ENCODE data around the gene MYOT. TPM values are rescaled to one million over a fixed set of nuclear protein-coding genes. Genes with fewer than 3 reads are reported as not detected.

The MYOT gene
- total and polyA plus RNA-seq, 2 donors (not counting 1 experiment from before 2014, with no cell fraction given): not detected

- ChIA-PET POLR2A (no interaction called here), CTCF (no interaction called here)
- Histone ChIP-seq H3K9me3 (ENCODE audit: control extremely low read depth in 1 of 3, control insufficient read depth in 2 of 3, insufficient read depth in 1 of 3, low read length in 2 of 3) (peaks cover 0 to under 1% (median 0%) of the 10 kb centered on the region in 3 donors), H2AFZ (ENCODE audit: insufficient read depth, low read depth, low read length, poor library complexity, severe bottlenecking) (peak overlapping the region; percentile 29), H3K79me2 (ENCODE audit: control insufficient read depth, insufficient read depth, low read length) (peaks cover 1% of the 10 kb centered on the region), H3K9ac (ENCODE audit: low read length) (no peak overlapping the region), H3K4me2 (replicated peaks; ENCODE audit: low read depth, low read length, poor library complexity, severe bottlenecking) (no peak overlapping the region), H3K4me3 (ENCODE audit: control extremely low read depth in 1 of 5, extremely low read depth in 1 of 5, insufficient read depth in 1 of 5, low read depth in 2 of 5, low read length in 4 of 5) (no peak overlapping the region), H3K36me3 (replicated peaks in 1 of 2; ENCODE audit: control extremely low read depth in 1 of 2, control insufficient read depth in 1 of 2, extremely low read depth in 1 of 2, insufficient read depth in 2 of 2, low read length in 1 of 2) (no peaks in the 10 kb centered on the region), H3K4me1 (ENCODE audit: control insufficient read depth in 2 of 2, insufficient read depth in 2 of 2, low read length in 2 of 2) (peaks cover 34 to 42% of the 10 kb centered on the region in 2 donors), H3K27me3 (replicated peaks in 1 of 4; ENCODE audit: control extremely low read depth in 1 of 4, control insufficient read depth in 3 of 4, insufficient read depth in 4 of 4, low read length in 3 of 4) (no peaks in the 10 kb centered on the region), H4K20me1 (ENCODE audit: control insufficient read depth, insufficient read depth, low read length, poor library complexity, severe bottlenecking) (no peaks in the 10 kb centered on the region), H3K27ac (ENCODE audit: low read length in 2 of 2) (peak overlapping the region in 1 of 2 donors; percentile 15)
- H3K27me3 Mint-ChIP-seq: no peaks in the 10 kb centered on the region
- no peaks in the 10 kb centered on the region for H3K9me3 Mint-ChIP-seq (ENCODE audit: insufficient read depth)
- H3K4me1 Mint-ChIP-seq: peaks cover 47% of the 10 kb centered on the region
- no peak overlapping the region for H3K27ac Mint-ChIP-seq
- no peak for TF ChIP-seq EZH2 (IDR thresholded peaks at IDR 0.05; ENCODE audit: borderline replicate concordance, insufficient read depth, low read depth, low read length, poor library complexity, severe bottlenecking)
- TF ChIP-seq CTCF (IDR thresholded peaks at IDR 0.05): no peak
- no peak for ATAC-seq (ENCODE audit: low read depth)
- no peak overlapping the region for H3K4me3 Mint-ChIP-seq
- DNase-seq: no peak
- intact Hi-C loops (cut with micrococcal nuclease): no loop called here
These were observed 26.9 kb downstream of the MYOT start for GRCh38 chr5:137894586-137894985.

- Histone ChIP-seq H3K4me1 (ENCODE audit: control insufficient read depth in 2 of 2, insufficient read depth in 2 of 2, low read length in 2 of 2) (peaks cover 43 to 61% of the 10 kb centered on the region in 2 donors), H3K36me3 (replicated peaks in 1 of 2; ENCODE audit: control extremely low read depth in 1 of 2, control insufficient read depth in 1 of 2, extremely low read depth in 1 of 2, insufficient read depth in 2 of 2, low read length in 1 of 2) (no peaks in the 10 kb centered on the region), H3K27me3 (replicated peaks in 1 of 4; ENCODE audit: control extremely low read depth in 1 of 4, control insufficient read depth in 3 of 4, insufficient read depth in 4 of 4, low read length in 3 of 4) (no peaks in the 10 kb centered on the region), H3K27ac (ENCODE audit: low read length in 2 of 2) (peak overlapping the region; percentile 8 to 47), H3K4me3 (ENCODE audit: control extremely low read depth in 1 of 5, extremely low read depth in 1 of 5, insufficient read depth in 1 of 5, low read depth in 2 of 5, low read length in 4 of 5) (no peak overlapping the region), H2AFZ (ENCODE audit: insufficient read depth, low read depth, low read length, poor library complexity, severe bottlenecking) (peak overlapping the region; percentile 53), H4K20me1 (ENCODE audit: control insufficient read depth, insufficient read depth, low read length, poor library complexity, severe bottlenecking) (no peaks in the 10 kb centered on the region), H3K79me2 (ENCODE audit: control insufficient read depth, insufficient read depth, low read length) (no peaks in the 10 kb centered on the region), H3K9ac (ENCODE audit: low read length) (no peak overlapping the region), H3K4me2 (replicated peaks; ENCODE audit: low read depth, low read length, poor library complexity, severe bottlenecking) (peak overlapping the region; percentile 32), H3K9me3 (ENCODE audit: control extremely low read depth in 1 of 3, control insufficient read depth in 2 of 3, insufficient read depth in 1 of 3, low read length in 2 of 3) (no peaks in the 10 kb centered on the region)
- peaks cover 59% of the 10 kb centered on the region for H3K4me1 Mint-ChIP-seq
- H3K27me3 Mint-ChIP-seq: no peaks in the 10 kb centered on the region
- no peak for ATAC-seq (ENCODE audit: low read depth)
- no peaks in the 10 kb centered on the region for H3K9me3 Mint-ChIP-seq (ENCODE audit: insufficient read depth)
- CTCF ChIA-PET: interaction anchor here (1.3 kb wide), 1 partner anchor 9 kb away, joined by 5 read pairs; no protein-coding TSS in a partner anchor
- no CpG with 5 or more reads among the region's 3 CpGs for WGBS (ENCODE audit: insufficient coverage)
- TF ChIP-seq EZH2 (IDR thresholded peaks at IDR 0.05; ENCODE audit: borderline replicate concordance, insufficient read depth, low read depth, low read length, poor library complexity, severe bottlenecking) (no peak), CTCF (IDR thresholded peaks at IDR 0.05) (no peak)
- H3K4me3 Mint-ChIP-seq: peak overlapping the region; percentile 4
- peak overlapping the region; percentile 88 for H3K27ac Mint-ChIP-seq
- intact Hi-C loops (cut with micrococcal nuclease): no loop called here
- POLR2A ChIA-PET: no interaction called here
- DNase-seq: no peak
These were observed 28.9 kb downstream of the MYOT start for GRCh38 chr5:137896560-137896959.

Measured in B cell (primary cell).